K562 (cell line): ENCODE data around the gene MICOS13. TPM values are rescaled to one million over a fixed set of nuclear protein-coding genes. Genes with fewer than 3 reads are reported as not detected.

ENCODE experiments used
- ATAC-seq: fragments of 200-7000 bp; cut with Tn5 transposase; 3 replicates; pipeline ENCODE4 v1.9.1; 2020; ENCODE audit warnings: moderate library complexity
- BruUV-seq: library from RNA; stranded (reverse); fragments of 400-500 nt; replicated peaks from 2 replicates; lab custom pipeline; 2021; lab: Mats Ljungman, UMichigan
- CTCF ChIA-PET: fragments of 300-600 bp; formaldehyde crosslinking; extraction: SDS; loops from one replicate; lab custom pipeline; 2021; ENCODE audit warnings: low intra/inter-chr PET ratio; lab: Yijun Ruan, JAX
- POLR2A ChIA-PET: fragments of 300-600, 350-650 bp; sonication (Branson Sonifier 250); formaldehyde crosslinking; extraction: SDS; loops from one replicate; lab custom pipeline; 2021; ENCODE audit warnings: antibody characterized with exemption, inconsistent platforms; lab: Yijun Ruan, JAX
- DNase-seq, 4 experiments: peaks; one replicate each; pipeline versions ENCODE4 v3.0.0 to v3.0.0-alpha.2; 2011 to 2018; ENCODE audit warnings: low spot score in 3 of 4, mixed read lengths in 3 of 4; ENCODE audit errors: extremely low read depth in 1 of 4
- FAIRE-seq: peaks from 2 replicates; lab custom pipeline; 2011; peaks lifted over from hg19 to GRCh38; lab: Jason Lieb, UNC
- H2AFZ ChIP-seq: 2 replicates; pipeline ENCODE4 v1.6.0; 2011; ENCODE audit warnings: low read depth, low read length, control low read depth, inconsistent platforms
- H3K27ac ChIP-seq: fragments of 200-600 bp; 3 replicates; pipeline ENCODE4 v1.8.0; 2011; ENCODE audit warnings: low read depth, mild to moderate bottlenecking, control low read depth, inconsistent platforms, low read length, moderate library complexity, mixed read lengths; ENCODE audit errors: extremely low read depth
- H3K27me3 ChIP-seq, 2 experiments: fragments of 300-600 bp in 1 of 2; 2 replicates in 1 of 2; 3 replicates in 1 of 2; pipeline versions ENCODE4 v1.6.0 to v1.8.0; 2011; ENCODE audit warnings: inconsistent platforms in 2 of 2, low read length in 2 of 2, mild to moderate bottlenecking in 1 of 2, mixed read lengths in 1 of 2, moderate library complexity in 1 of 2; ENCODE audit not compliant: control insufficient read depth in 2 of 2, insufficient read depth in 2 of 2
- H3K36me3 ChIP-seq: fragments of 300-600 bp; 3 replicates; pipeline ENCODE4 v1.8.0; 2011; ENCODE audit warnings: mild to moderate bottlenecking, low read length, inconsistent platforms; ENCODE audit not compliant: control insufficient read depth, insufficient read depth
- H3K4me1 ChIP-seq, 2 experiments: fragments of 200-600 bp in 1 of 2; replicated peaks in 1 of 2; 2 replicates in 1 of 2; 3 replicates in 1 of 2; pipeline versions ENCODE4 v1.5.1 to v1.8.0; 2011; ENCODE audit warnings: inconsistent platforms in 2 of 2, low read length in 2 of 2, mild to moderate bottlenecking in 1 of 2, mixed read lengths in 1 of 2, moderate library complexity in 1 of 2; ENCODE audit not compliant: control insufficient read depth in 2 of 2, insufficient read depth in 2 of 2
- H3K4me2 ChIP-seq: 2 replicates; pipeline ENCODE4 v1.6.1; 2011; ENCODE audit warnings: low read length, control low read depth, inconsistent platforms, mixed read lengths; ENCODE audit not compliant: insufficient read depth
- H3K4me3 ChIP-seq: fragments of 200-600 bp; sonication (generic), shearing (Covaris generic); 2 replicates; pipeline ENCODE4 v1.5.1; 2016; ENCODE audit warnings: control low read depth, inconsistent platforms
- H3K79me2 ChIP-seq: fragments of 200-600 bp; 3 replicates; pipeline ENCODE4 v1.8.0; 2011; ENCODE audit warnings: low read length, inconsistent platforms; ENCODE audit not compliant: control insufficient read depth, insufficient read depth
- H3K9ac ChIP-seq, 2 experiments: 2 replicates each; pipeline versions ENCODE4 v1.6.0 to v1.6.1; 2011; ENCODE audit warnings: low read depth in 2 of 2, low read length in 2 of 2, control low read depth in 1 of 2, inconsistent platforms in 1 of 2, mild to moderate bottlenecking in 1 of 2, mixed read lengths in 1 of 2; ENCODE audit not compliant: insufficient read depth in 1 of 2
- H3K9me1 ChIP-seq: one replicate; pipeline ENCODE4 v1.6.0; 2011; ENCODE audit warnings: inconsistent platforms, mild to moderate bottlenecking, low read length, moderate library complexity; ENCODE audit not compliant: control insufficient read depth, insufficient read depth
- H3K9me3 ChIP-seq: replicated peaks from 2 replicates; pipeline ENCODE4 v1.5.1; 2011; ENCODE audit warnings: low read depth, low read length, inconsistent platforms; ENCODE audit not compliant: control insufficient read depth, insufficient read depth
- H4K20me1 ChIP-seq: replicated peaks from 2 replicates; pipeline ENCODE4 v1.6.1; 2011; ENCODE audit warnings: low read length, inconsistent platforms, mixed read lengths; ENCODE audit not compliant: control insufficient read depth, insufficient read depth
- CBX1 ChIP-seq: sonication (generic); IDR thresholded peaks from 2 replicates; pipeline ENCODE4 v1.6.1; 2016; ENCODE audit warnings: antibody characterized with exemption, low read depth, mild to moderate bottlenecking
- ERF ChIP-seq: fragments of 450-650 bp; formaldehyde crosslinking; IDR thresholded peaks from 2 replicates; pipeline ENCODE4 v1.4.0; 2020; ENCODE audit warnings: mild to moderate bottlenecking, mixed read lengths
- FIP1L1 ChIP-seq: fragments of 200-400 bp; formaldehyde crosslinking; IDR thresholded peaks from 2 replicates; pipeline ENCODE4 v1.6.1; 2018; ENCODE audit warnings: mild to moderate bottlenecking, low read depth, low read length; ENCODE audit not compliant: poor library complexity, severe bottlenecking
- HOMEZ ChIP-seq: fragments of 250-450 bp; sonication (Bioruptor Pico); IDR thresholded peaks from 2 replicates; pipeline ENCODE4 v1.4.0; 2020; ENCODE audit warnings: mild to moderate bottlenecking, moderate library complexity
- KDM4B ChIP-seq, 2 experiments: fragments of 450-650 bp in 1 of 2; sonication (generic) in 1 of 2; IDR thresholded peaks; 2 replicates each; pipeline ENCODE4 v1.6.1; 2016 to 2017; ENCODE audit warnings: borderline replicate concordance in 2 of 2, antibody characterized with exemption in 1 of 2, low read depth in 1 of 2, mild to moderate bottlenecking in 1 of 2
- PCBP1 ChIP-seq: fragments of 200-400 bp; formaldehyde crosslinking; IDR thresholded peaks from 2 replicates; pipeline ENCODE4 v1.6.1; 2018; ENCODE audit warnings: mild to moderate bottlenecking, low read depth, low read length; ENCODE audit not compliant: poor library complexity, severe bottlenecking
- POLR2A ChIP-seq: fragments of 450-650 bp; conservative IDR thresholded peaks from 2 replicates; pipeline ENCODE4 v1.6.1; 2016
- POLR2AphosphoS5 ChIP-seq: IDR thresholded peaks from 2 replicates; pipeline ENCODE4 v1.6.1; 2011; ENCODE audit warnings: mild to moderate bottlenecking, low read depth, low read length, moderate library complexity; ENCODE audit not compliant: control insufficient read depth, insufficient read depth
- POLR2G ChIP-seq: fragments of 200-400 bp; formaldehyde crosslinking; IDR thresholded peaks from 2 replicates; pipeline ENCODE4 v1.6.1; 2017; ENCODE audit warnings: low read depth, mild to moderate bottlenecking, antibody characterized with exemption, low read length, moderate library complexity
- POU5F1 ChIP-seq: fragments of 150-350 bp; IDR thresholded peaks from 2 replicates; pipeline ENCODE4 v1.6.1; 2014; ENCODE audit warnings: borderline replicate concordance, low read length, low read depth, mild to moderate bottlenecking; ENCODE audit not compliant: partially characterized antibody
- RAD21 ChIP-seq, 2 experiments: fragments of 250-450 bp in 1 of 2; fragments of 450-650 bp in 1 of 2; sonication (Bioruptor Pico) in 1 of 2; formaldehyde crosslinking in 1 of 2; IDR thresholded peaks in 1 of 2; conservative IDR thresholded peaks in 1 of 2; 2 replicates each; pipeline versions ENCODE4 v1.4.0 to v1.8.0; 2020 to 2022; ENCODE audit warnings: mild to moderate bottlenecking in 2 of 2, moderate library complexity in 1 of 2
- RBFOX2 ChIP-seq: fragments of 200-400 bp; formaldehyde crosslinking; IDR thresholded peaks from 2 replicates; pipeline ENCODE4 v1.6.1; 2017; ENCODE audit warnings: low read depth, mild to moderate bottlenecking, low read length, moderate library complexity
- RBM22 ChIP-seq: fragments of 200-400 bp; formaldehyde crosslinking; IDR thresholded peaks from 2 replicates; pipeline ENCODE4 v1.6.1; 2018; ENCODE audit warnings: low read length, low read depth; ENCODE audit not compliant: poor library complexity, severe bottlenecking
- SUPT5H ChIP-seq: fragments of 450-650 bp; IDR thresholded peaks from 2 replicates; pipeline ENCODE4 v1.6.1; 2016
- ZBTB33 ChIP-seq: sonication (generic); formaldehyde crosslinking; IDR thresholded peaks from 2 replicates; pipeline ENCODE4 v1.8.1; 2023; ENCODE audit warnings: mild to moderate bottlenecking, missing genetic modification reagents
- ZNF436 ChIP-seq: fragments of 250-450, 450-650 bp; sonication (Bioruptor Pico); formaldehyde crosslinking; IDR thresholded peaks from 2 replicates; pipeline ENCODE4 v1.7.0; 2020; ENCODE audit warnings: mild to moderate bottlenecking
- WGBS: fragments of 100-300 bp; shearing (Covaris generic); methylation state at CpG from one replicate; pipeline ENCODE4 v1.1.6; 2016; ENCODE audit warnings: low coverage, mixed read lengths; ENCODE audit not compliant: insufficient coverage; ENCODE audit errors: missing lambda C conversion rate; 5-methylcytosine and 5-hydroxymethylcytosine counted together
- in situ Hi-C: fragments of 300-500 bp; cut with MboI; formaldehyde crosslinking; loops from 4 replicates; pipeline ENCODE4 v1.15.0; 2018; ENCODE audit warnings: inconsistent platforms, mixed read lengths
- intact Hi-C: fragments of 100-400 bp; cut with micrococcal nuclease; formaldehyde crosslinking; loops from 2 replicates; pipeline ENCODE4 v1.14.2; 2022
- polyA plus RNA-seq, 8 experiments: library from polyadenylated mRNA; depleted of rRNA in 4 of 8; stranded (reverse) in 5 of 8; unstranded in 3 of 8; fragments of >200 nt; fragmentation: Nextera tagmentation in 2 of 8; fragmentation: Illumina TruSeq in 1 of 8; extraction: Ambion mirVana in 2 of 8; extraction: Trizol in 1 of 8; gene quantifications; 2 replicates each; pipeline versions ENCODE4 v1.2.1 to v1.2.3, GENCODE V29; 2011 to 2014; ENCODE audit warnings: inconsistent platforms in 1 of 8, missing spikeins in 1 of 8
- total RNA-seq, 7 experiments: library from RNA; depleted of rRNA in 6 of 7; stranded (reverse); fragments of >200 nt in 6 of 7; fragmentation: Illumina TruSeq in 2 of 7; extraction: Trizol in 2 of 7; gene quantifications; 2 replicates each; pipeline versions ENCODE4 v1.2.1 to v1.2.3, GENCODE V29; 2011 to 2021; ENCODE audit warnings: low replicate concordance in 1 of 7

Gene MICOS13
- total and polyA plus RNA-seq, 9 of the 15 experiments (the other 6 are each of a cell fraction or from before 2014, with no cell fraction given), result 15.5 to 220 (median 49.4) TPM

GRCh38 chr19:5694167-5694955, 14.0 kb upstream of the MICOS13 start:
- H3K27me3 ChIP-seq, result no peaks in the 10 kb centered on the region
- peaks cover 70% of the 10 kb centered on the region for H3K79me2 ChIP-seq
- ChIA-PET CTCF (no interaction called here), POLR2A (interaction anchor here (0.6 to 2.4 kb wide), 8 partner anchors 8 to 97 kb away, joined by 3 to 9 read pairs (median 4); partner anchors contain the start of genes CATSPERD, DUS3L and LONP1)
- in situ Hi-C loops (no loop called here), intact Hi-C loops (no loop called here)
- H3K4me1 ChIP-seq, result peaks cover 14 to 85% of the 10 kb centered on the region in 2 experiments
- H3K9me1 ChIP-seq, result peaks cover 17% of the 10 kb centered on the region
- BruUV-seq, result no TSS peak
- peaks cover 90% of the 10 kb centered on the region for H3K36me3 ChIP-seq
- DNase-seq (no peak), ATAC-seq (no peak), FAIRE-seq (no peak)
- peak overlapping the region in 1 of 2 experiments; percentile 64; a peak in 2 of 4 replicates for H3K9ac ChIP-seq
- H3K9me3 ChIP-seq, result no peaks in the 10 kb centered on the region
- H4K20me1 ChIP-seq, result peaks cover 65% of the 10 kb centered on the region
- H3K27ac ChIP-seq, result no peak overlapping the region
- H3K4me3 ChIP-seq, result no peak overlapping the region
- no peak overlapping the region for H3K4me2 ChIP-seq
- H2AFZ ChIP-seq, result no peak overlapping the region
- 91% methylated on average over 31 of the region's 45 CpGs for WGBS
- TF ChIP-seq POLR2A (peak; percentile 1; the same call in 1 of the 2 replicates), ZBTB33 (CRISPR knock-in tag) (peak; percentile 89), POLR2AphosphoS5 (peak; percentile 3; the same call in 1 of the 2 replicates), KDM4B (IDR thresholded peaks at IDR 0.05; ENCODE audit: borderline replicate concordance in 2 of 2, low read depth in 1 of 2) (no peak), ZNF436 (no peak), PCBP1 (peak; percentile 56), RAD21 (CRISPR knock-in tag; conservative IDR thresholded peaks at IDR 0.05 in 1 of 2, IDR thresholded peaks at IDR 0.05 in 1 of 2) (no peak), RBFOX2 (peak; percentile 64), POU5F1 (no peak), FIP1L1 (peak; percentile 9), ERF (CRISPR knock-in tag) (no peak), SUPT5H (peak; percentile 9; the same call in 1 of the 2 replicates), CBX1 (no peak), HOMEZ (CRISPR knock-in tag) (no peak), RBM22 (peak; percentile 91), POLR2G (peak; percentile 75)
